ENCODE results near the gene ZBTB42.

- no peak for TF ChIP-seq POLR2A (IDR thresholded peaks at IDR 0.05)
- no peak for TF ChIP-seq CTCF (IDR thresholded peaks at IDR 0.05)
These were observed 27.1 kb upstream of the ZBTB42 start for GRCh38 chr14:104773505-104774452.

All from tibial nerve (tissue), 3 donors.